Panc1 (cell line): ENCODE results near the gene LARP4B. TPM values are rescaled to one million over a fixed set of nuclear protein-coding genes. Genes with fewer than 3 reads are reported as not detected.

ENCODE experiments used
- ATAC-seq: fragments of 200-7000 bp; cut with Tn5 transposase; 2 replicates; pipeline ENCODE4 v1.9.1; 2020; ENCODE audit warnings: mild to moderate bottlenecking, moderate library complexity
- BruUV-seq: library from RNA; stranded (reverse); fragments of 400-500 nt; replicated peaks from 2 replicates; lab custom pipeline; 2021; lab: Mats Ljungman, UMichigan
- CTCF ChIA-PET: fragments of 300-600 bp; sonication (Branson Sonifier 250); formaldehyde crosslinking; loops from one replicate; lab custom pipeline; 2022; ENCODE audit warnings: antibody characterized with exemption; lab: Charles Lee
- POLR2A ChIA-PET: fragments of 300-600 bp; sonication (Branson Sonifier 250); formaldehyde crosslinking; loops from one replicate; lab custom pipeline; 2022; ENCODE audit warnings: antibody characterized with exemption; lab: Charles Lee
- DNase-seq: peaks from one replicate; pipeline ENCODE4 v3.0.0-alpha.2; 2010; ENCODE audit warnings: low read depth, low spot score
- H3K27ac ChIP-seq: 2 replicates; pipeline ENCODE4 v1.5.1; 2011; ENCODE audit warnings: mild to moderate bottlenecking, low read length, inconsistent platforms
- H3K27me3 ChIP-seq: fragments of 200-500 bp; sonication (Bioruptor generic); 2 replicates; pipeline ENCODE4 v1.6.0; 2014; ENCODE audit warnings: low read length, inconsistent platforms; ENCODE audit not compliant: control insufficient read depth, insufficient read depth
- H3K36me3 ChIP-seq: fragments of 200-500 bp; sonication (Bioruptor generic); 2 replicates; pipeline ENCODE4 v1.5.1; 2014; ENCODE audit warnings: inconsistent platforms, mild to moderate bottlenecking, low read length, moderate library complexity; ENCODE audit not compliant: control insufficient read depth, insufficient read depth
- H3K4me1 ChIP-seq: 2 replicates; pipeline ENCODE4 v1.5.1; 2011; ENCODE audit warnings: inconsistent platforms, mild to moderate bottlenecking, low read length, moderate library complexity; ENCODE audit not compliant: control insufficient read depth, insufficient read depth
- H3K4me3 ChIP-seq, 2 experiments: 2 replicates each; pipeline ENCODE4 v1.5.1; 2011 to 2012; ENCODE audit warnings: low read depth in 2 of 2, low read length in 2 of 2, mild to moderate bottlenecking in 2 of 2, inconsistent platforms in 1 of 2, moderate library complexity in 1 of 2
- H3K9me3 ChIP-seq: fragments of 200-500 bp; sonication (Bioruptor generic); 2 replicates; pipeline ENCODE4 v1.5.1; 2014; ENCODE audit warnings: low read depth, mild to moderate bottlenecking, inconsistent platforms, low read length, moderate library complexity; ENCODE audit not compliant: control insufficient read depth, insufficient read depth
- POLR2AphosphoS5 ChIP-seq: IDR thresholded peaks from 2 replicates; pipeline ENCODE4 v1.6.1; 2012; ENCODE audit warnings: mild to moderate bottlenecking, low read depth, low read length, moderate library complexity
- SIN3A ChIP-seq: IDR thresholded peaks from 2 replicates; pipeline ENCODE4 v1.6.1; 2012; ENCODE audit warnings: low read depth, mild to moderate bottlenecking, low read length, moderate library complexity, borderline replicate concordance; ENCODE audit not compliant: insufficient read depth
- TCF7L2 ChIP-seq: IDR thresholded peaks from 2 replicates; pipeline ENCODE4 v1.6.1; 2011; ENCODE audit warnings: mild to moderate bottlenecking, low read depth, low read length, inconsistent platforms
- in situ Hi-C: cut with HindIII; loops from 2 replicates; pipeline ENCODE4 v1.10.0; 2016; ENCODE audit warnings: low sequenced_read_pairs, low pct_unique_long_range_greater_than_20kb
- intact Hi-C: fragments of 100-400 bp; cut with micrococcal nuclease; formaldehyde crosslinking; loops from one replicate; pipeline ENCODE4 v1.10.0; 2022; ENCODE audit not compliant: unreplicated experiment
- total RNA-seq: library from RNA; stranded (reverse); gene quantifications from one replicate; pipeline ENCODE4 v1.2.1, GENCODE V29; 2021; ENCODE audit not compliant: unreplicated experiment
- TF ChIP-seq, protein P1 (sequence below), 2 experiments: IDR thresholded peaks; 2 replicates each; pipeline ENCODE4 v1.6.1; 2011 to 2012; ENCODE audit warnings: low read depth in 2 of 2, control low read depth in 1 of 2, low read length in 1 of 2, mild to moderate bottlenecking in 1 of 2, moderate library complexity in 1 of 2; ENCODE audit not compliant: insufficient read depth in 1 of 2
- TF ChIP-seq, protein P2 (sequence below): fragments of 450-650 bp; IDR thresholded peaks from 2 replicates; pipeline ENCODE4 v1.5.1; 2017; ENCODE audit warnings: mild to moderate bottlenecking

LARP4B gene
- total RNA-seq, 1 experiment from 2014 or later = 87.0 TPM

DNA sequence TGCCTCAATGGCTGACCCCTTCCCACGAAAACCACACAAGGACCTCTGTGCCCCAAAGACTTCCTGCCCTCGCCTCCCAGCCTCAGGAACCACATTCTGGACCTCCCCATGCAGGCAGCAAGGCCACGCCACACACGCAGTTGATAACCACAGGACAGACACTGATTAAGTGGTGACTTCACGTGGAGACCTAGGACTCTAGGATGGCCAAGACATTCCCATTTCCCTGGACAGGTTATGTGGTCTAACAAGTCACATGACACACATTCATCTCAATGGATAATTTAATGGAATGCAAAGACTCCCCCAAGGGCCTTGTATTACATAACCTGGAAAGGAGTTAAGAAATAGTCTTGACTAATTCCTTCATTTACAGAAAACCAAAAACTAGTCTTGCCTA lies 110.2 kb downstream of the LARP4B start:
- Histone ChIP-seq H3K36me3 (peaks cover 9% of the 10 kb centered on the region), H3K4me1 (no peaks in the 10 kb centered on the region), H3K27me3 (no peaks in the 10 kb centered on the region), H3K9me3 (no peaks in the 10 kb centered on the region), H3K27ac (no peak overlapping the region), H3K4me3 (no peak overlapping the region)
- ChIA-PET POLR2A (no interaction called here), CTCF (no interaction called here)
- ATAC-seq (no peak), DNase-seq (no peak)
- intact Hi-C loops (no loop called here), in situ Hi-C loops (no loop called here)
- TF ChIP-seq TCF7L2 (no peak), POLR2AphosphoS5 (no peak), SIN3A (no peak)
- TF ChIP-seq, protein P1, sequence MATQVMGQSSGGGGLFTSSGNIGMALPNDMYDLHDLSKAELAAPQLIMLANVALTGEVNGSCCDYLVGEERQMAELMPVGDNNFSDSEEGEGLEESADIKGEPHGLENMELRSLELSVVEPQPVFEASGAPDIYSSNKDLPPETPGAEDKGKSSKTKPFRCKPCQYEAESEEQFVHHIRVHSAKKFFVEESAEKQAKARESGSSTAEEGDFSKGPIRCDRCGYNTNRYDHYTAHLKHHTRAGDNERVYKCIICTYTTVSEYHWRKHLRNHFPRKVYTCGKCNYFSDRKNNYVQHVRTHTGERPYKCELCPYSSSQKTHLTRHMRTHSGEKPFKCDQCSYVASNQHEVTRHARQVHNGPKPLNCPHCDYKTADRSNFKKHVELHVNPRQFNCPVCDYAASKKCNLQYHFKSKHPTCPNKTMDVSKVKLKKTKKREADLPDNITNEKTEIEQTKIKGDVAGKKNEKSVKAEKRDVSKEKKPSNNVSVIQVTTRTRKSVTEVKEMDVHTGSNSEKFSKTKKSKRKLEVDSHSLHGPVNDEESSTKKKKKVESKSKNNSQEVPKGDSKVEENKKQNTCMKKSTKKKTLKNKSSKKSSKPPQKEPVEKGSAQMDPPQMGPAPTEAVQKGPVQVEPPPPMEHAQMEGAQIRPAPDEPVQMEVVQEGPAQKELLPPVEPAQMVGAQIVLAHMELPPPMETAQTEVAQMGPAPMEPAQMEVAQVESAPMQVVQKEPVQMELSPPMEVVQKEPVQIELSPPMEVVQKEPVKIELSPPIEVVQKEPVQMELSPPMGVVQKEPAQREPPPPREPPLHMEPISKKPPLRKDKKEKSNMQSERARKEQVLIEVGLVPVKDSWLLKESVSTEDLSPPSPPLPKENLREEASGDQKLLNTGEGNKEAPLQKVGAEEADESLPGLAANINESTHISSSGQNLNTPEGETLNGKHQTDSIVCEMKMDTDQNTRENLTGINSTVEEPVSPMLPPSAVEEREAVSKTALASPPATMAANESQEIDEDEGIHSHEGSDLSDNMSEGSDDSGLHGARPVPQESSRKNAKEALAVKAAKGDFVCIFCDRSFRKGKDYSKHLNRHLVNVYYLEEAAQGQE (IDR thresholded peaks at IDR 0.05; ENCODE audit: insufficient read depth in 1 of 2, low read depth in 2 of 2, low read length in 1 of 2) = no peak
- TF ChIP-seq, protein P2, sequence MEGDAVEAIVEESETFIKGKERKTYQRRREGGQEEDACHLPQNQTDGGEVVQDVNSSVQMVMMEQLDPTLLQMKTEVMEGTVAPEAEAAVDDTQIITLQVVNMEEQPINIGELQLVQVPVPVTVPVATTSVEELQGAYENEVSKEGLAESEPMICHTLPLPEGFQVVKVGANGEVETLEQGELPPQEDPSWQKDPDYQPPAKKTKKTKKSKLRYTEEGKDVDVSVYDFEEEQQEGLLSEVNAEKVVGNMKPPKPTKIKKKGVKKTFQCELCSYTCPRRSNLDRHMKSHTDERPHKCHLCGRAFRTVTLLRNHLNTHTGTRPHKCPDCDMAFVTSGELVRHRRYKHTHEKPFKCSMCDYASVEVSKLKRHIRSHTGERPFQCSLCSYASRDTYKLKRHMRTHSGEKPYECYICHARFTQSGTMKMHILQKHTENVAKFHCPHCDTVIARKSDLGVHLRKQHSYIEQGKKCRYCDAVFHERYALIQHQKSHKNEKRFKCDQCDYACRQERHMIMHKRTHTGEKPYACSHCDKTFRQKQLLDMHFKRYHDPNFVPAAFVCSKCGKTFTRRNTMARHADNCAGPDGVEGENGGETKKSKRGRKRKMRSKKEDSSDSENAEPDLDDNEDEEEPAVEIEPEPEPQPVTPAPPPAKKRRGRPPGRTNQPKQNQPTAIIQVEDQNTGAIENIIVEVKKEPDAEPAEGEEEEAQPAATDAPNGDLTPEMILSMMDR = no peak
- no TSS peak for BruUV-seq

DNA sequence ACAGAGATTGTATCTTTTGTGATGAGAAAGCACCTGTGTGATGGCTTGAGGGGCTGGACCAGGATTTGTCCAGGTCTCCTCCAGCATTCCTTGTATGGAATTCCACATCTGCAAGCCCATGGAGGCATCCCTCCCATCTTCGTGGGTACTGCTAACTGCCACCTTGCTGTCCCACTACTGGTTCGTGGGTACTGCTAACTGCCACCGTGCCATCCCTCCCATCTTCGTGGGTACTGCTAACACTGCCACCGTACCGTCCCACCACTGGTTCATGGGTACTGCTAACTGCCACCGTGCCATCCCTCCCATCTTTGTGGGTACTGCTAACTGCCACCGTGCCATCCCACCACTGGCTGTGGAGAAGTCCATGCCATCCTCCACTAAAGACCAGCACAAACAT lies 111.7 kb downstream of the LARP4B start:
- Histone ChIP-seq H3K27me3 (no peaks in the 10 kb centered on the region), H3K27ac (no peak overlapping the region), H3K4me3 (no peak overlapping the region), H3K4me1 (no peaks in the 10 kb centered on the region), H3K36me3 (peaks cover 9% of the 10 kb centered on the region), H3K9me3 (no peaks in the 10 kb centered on the region)
- in situ Hi-C loops = no loop called here
- ATAC-seq (no peak), DNase-seq (no peak)
- intact Hi-C loops = no loop called here
- POLR2A ChIA-PET = no interaction called here
- TF ChIP-seq, protein P1 (IDR thresholded peaks at IDR 0.05; ENCODE audit: insufficient read depth in 1 of 2, low read depth in 2 of 2, low read length in 1 of 2) = no peak
- TF ChIP-seq TCF7L2 = no peak
- TF ChIP-seq, protein P2 = no peak
- no peak for TF ChIP-seq SIN3A
- TF ChIP-seq POLR2AphosphoS5 = no peak
- no TSS peak for BruUV-seq
- CTCF ChIA-PET = no interaction called here
